GM19467 (cell line): Measurements from ENCODE around the gene CCNI2.

Experiments used
- ATAC-seq: cut with Tn5 transposase; IDR thresholded peaks from one replicate; pipeline ENCODE4 v1.9.1; 2021; ENCODE audit warnings: mild to moderate bottlenecking, moderate library complexity; ENCODE audit not compliant: unreplicated experiment

Gene CCNI2

GRCh38 chr5:132746954-132747615, at the start of gene CCNI2:
CCNI2 (plus strand) TSS chr5:132747426; CDS start chr5:132747496, 70 bp downstream.
- ATAC-seq: peak; percentile 42

DNA sequence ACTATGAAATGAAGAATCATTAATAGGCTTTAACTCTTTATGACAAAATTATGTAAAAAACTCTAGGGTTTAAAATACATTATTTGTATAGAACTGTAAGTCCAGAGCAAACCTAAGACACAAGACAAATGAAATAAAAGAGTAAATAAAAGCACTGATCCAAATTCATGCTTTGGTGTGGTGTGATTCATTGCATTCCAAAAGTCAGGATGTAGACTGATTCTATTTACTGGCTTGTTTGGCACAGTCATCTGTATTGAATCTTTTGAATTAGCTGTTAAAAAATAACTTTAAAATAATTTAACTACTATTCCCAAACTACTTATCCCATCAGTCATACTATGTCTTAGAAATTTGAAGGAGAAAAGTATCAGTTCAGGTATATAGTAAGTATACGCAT, 42.4 kb upstream of the CCNI2 start:
- no peak for ATAC-seq

DNA sequence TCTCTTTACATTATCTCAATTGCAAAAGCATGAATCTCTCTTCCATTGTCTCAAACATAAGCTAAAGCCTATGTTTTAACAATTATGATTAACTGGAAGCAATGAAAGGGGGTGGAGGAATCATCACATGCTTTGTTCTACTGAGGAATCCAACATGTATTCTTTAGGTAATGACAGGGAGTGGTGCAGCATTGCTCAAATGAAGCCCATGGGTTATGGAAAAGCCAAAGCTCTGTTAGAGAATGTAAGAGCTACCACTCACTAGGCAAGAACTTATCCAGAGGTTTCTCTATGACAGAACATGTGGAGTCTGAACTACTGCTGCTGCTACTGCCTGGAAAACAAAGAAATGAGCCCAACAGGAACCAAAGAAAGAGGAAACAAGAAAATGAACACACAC, 38.6 kb upstream of the CCNI2 start:
- ATAC-seq: no peak

- no peak for ATAC-seq
These were observed 32.5 kb upstream of the CCNI2 start for GRCh38 chr5:132714456-132715307.

- ATAC-seq: no peak
These were observed 28.5 kb upstream of the CCNI2 start for GRCh38 chr5:132718544-132719312.

GRCh38 chr5:132725745-132726144, 21.5 kb upstream of the CCNI2 start:
- ATAC-seq: no peak

- no peak for ATAC-seq
These were observed 17.3 kb upstream of the CCNI2 start for GRCh38 chr5:132729896-132730295.

DNA sequence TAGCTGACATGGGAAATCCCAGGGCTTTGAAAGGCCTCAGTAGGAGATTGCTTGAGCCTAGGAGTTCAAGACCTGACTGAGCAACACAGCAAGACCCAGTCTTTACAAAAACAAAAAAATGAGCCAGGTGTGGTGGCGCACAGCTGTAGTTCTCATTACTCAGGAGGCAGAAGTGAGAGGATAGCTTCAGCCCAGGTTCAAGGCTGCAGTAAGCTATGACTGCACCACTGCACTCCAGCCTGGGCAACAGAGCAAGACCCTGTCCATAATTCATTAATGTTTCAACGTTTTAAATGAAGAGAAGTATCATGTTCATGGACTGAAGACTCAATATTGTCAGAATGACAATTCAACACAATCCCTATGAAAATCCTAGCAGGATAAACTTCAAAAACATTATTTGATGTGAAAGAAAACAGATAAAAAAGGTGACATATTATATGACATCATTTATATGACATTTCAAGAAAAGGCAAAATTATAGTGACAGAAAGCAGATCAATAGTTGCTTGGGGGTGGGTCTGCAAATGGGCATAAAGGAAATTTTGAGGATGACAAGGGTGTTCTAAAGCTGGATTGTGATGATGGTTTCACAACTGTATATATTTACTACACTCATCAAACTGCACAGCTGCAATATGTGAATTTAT, 13.6 kb upstream of the CCNI2 start:
- ATAC-seq: no peak

- ATAC-seq: no peak
These were observed 12.5 kb upstream of the CCNI2 start for GRCh38 chr5:132734687-132735086.

DNA sequence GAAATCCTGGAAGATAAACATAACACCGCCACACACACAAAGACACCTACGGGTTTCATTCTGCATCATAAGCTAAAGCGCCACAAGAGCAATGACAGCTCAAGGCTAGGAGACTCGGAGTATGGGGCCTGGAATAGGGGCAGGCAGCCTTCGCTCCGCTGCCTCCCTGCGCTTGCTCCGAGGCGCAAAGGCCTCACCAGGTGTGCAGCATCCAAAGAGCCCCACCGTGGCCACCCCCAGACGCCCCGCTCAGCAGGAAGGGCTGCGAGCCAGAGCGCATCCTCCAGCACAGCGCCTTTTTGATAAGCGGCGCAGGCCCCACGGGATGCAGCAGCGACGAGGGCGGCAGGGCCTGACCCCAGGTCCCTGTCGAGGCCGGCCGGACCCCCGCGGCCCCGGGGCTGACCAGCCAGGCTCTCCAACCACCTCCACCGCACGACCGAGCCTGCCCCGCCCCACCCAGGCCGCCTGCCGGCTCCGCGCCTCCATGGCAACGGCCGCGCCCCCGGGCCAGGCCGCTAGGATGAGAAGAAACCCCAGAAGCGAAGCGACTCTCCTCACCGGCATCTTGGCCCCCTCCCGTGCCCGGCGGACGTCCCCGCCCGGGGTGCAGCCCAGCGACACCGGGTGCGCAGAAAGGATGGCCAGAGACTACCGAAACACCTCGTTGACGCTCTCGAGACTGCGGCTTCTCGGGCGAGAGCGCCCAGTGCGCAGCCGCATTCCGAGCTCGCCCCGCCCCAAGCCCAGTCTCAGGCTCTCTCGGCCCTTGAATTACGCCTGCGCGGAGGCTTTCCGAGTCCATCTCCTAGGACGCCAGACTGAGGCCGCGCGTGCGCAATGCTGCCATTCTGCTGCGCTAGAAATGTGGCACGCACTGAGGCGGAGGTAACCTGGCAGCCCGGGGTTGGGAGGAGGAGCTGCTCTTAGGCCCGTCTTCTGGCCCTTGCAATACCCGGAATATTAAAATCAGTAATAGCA, 10.1 kb upstream of the CCNI2 start, which contains the start of gene KIF3A:
Gene KIF3A (minus strand): TSS at position 694 of the 981 bp plus-strand sequence. CDS start 127 bp downstream, at position 567.
- ATAC-seq: peak; percentile 90

- ATAC-seq: no peak
These were observed 9.1 kb upstream of the CCNI2 start for GRCh38 chr5:132737982-132738681.

- no peak for ATAC-seq
These were observed 8.0 kb upstream of the CCNI2 start for GRCh38 chr5:132739232-132739631.

DNA sequence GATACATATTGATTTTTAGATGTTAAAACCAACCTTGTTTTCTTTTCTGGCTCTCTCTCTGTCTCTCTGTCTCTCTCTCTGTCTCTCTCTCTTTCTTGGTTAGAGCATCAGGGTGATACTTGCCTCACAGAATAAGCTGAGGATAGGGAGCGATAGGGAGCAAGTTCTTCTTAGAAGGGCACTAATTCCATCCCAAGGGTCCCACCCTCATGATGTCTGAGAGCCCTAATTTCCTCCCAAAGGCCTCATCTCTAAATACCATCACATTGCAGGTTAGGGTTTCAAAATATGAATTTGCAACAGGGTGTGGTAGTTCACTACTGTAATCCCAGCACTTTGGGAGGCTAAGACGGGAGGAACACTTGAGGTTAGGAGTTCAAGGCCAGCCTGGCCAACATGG, 5.1 kb upstream of the CCNI2 start:
- ATAC-seq: no peak

DNA sequence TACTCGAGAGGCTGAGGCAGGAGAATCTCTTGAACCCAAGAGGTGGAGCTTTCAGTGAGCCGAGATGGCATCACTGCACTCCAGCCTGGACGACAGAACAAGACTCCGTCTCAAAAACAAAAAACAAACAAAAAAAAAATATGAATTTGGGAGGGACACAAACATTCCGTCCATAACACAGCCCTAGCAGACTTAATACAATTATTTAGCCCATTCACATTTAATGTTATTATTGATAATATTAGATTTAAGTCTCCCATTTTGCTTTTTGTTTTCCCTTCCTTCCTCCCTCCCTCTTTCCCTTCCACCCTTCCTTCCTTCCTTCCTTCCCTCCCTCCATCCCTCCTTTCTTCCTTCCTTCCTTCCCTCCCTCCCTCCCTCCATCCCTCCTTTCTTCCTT, 4.6 kb upstream of the CCNI2 start:
- no peak for ATAC-seq

GRCh38 chr5:132744659-132745058, 2.6 kb upstream of the CCNI2 start:
- no peak for ATAC-seq

DNA sequence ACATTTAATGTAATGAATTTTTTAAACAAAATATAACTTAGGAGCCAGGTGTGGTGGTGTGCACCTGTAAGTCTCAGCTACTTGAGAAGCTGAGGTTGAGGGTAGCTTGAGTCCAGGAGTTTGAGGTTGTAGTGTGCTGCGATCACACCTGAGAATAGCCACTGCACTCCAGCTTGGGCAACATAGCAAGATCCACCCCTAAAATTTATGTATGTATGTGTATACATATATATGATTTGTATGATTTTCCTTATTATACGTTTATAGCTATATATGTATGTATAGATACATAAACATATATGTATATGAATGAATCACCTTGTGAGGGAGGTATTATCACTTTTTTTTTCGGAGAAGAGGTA, 653 bp upstream of the CCNI2 start:
- no peak for ATAC-seq

DNA sequence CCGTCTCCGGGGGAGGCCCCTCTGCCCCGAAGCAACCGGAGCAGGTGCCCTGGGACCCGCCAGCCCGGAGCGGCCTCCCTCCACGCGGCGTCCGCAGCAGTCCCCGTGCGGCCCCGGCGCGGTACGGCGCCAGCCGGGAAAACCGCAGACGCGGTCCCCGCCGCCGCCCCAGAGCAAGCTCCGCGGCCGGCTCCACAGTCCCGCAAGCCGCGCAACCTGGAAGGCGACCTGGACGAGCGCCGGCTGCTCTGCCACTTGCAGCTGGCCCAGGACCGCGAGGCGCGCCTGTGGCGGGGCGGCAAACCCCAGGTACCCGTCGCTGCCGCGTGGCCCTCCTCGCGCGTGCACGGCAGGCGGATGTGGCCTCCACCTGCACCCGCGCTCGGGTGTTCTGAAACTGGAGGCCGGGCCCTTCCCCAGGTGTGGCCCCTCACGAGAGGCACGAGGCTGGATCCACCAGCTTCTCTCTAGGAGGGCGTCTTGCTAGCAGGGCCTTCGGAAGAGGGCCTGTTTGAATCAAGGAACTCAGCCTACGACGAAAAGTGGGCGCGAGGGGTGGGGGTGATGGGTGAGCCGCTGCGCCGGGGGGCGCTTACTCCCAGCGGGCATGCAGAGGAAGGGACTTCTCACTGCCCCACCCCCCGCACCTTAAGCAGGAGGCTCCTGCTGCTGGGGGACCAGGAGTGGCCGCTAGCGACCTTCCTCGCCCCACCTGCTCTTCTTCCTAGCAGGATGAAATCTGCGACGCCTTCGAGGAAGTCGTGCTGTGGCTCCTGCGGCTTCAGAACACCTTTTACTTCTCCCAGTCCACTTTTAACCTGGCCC, 602 bp downstream of the CCNI2 start:
- ATAC-seq: peak; percentile 2

DNA sequence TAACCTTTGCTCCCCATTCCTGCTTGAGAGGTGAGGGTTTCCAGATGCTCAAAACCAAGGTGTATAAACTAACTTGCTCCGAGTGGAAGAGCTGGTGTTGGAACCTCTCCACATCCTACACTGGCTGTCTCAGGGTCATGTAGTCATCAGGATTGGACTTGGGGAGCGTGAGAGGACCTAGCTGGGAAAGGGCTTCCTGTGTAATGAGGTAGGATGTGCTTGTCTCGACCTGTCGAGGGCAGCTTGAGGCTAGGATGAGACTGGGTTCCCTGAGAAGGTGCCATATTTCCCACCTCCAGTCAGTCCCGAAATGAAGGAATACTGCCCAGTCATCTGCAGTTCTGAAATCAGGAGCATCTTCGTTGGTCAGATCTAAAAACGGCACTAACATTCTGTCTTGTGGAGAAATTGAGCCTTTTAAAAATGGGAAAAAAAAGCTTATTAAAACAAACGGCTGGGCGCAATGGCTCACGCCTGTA, 1.3 kb downstream of the CCNI2 start:
- ATAC-seq: no peak
